ENCODE results near the gene NADSYN1. TPM values are rescaled to one million over a fixed set of nuclear protein-coding genes. Genes with fewer than 3 reads are reported as not detected.
A peak's percentile ranks its signal among the peaks of the same experiment; 100 is the strongest.

Gene NADSYN1
- total and polyA plus RNA-seq, 4 donors, result 22.7 to 137 (median 70.2) TPM

- Histone ChIP-seq H3K27ac (ENCODE audit: low read depth in 1 of 2, low read length in 2 of 2) (no peak overlapping the region), H3K4me3 (ENCODE audit: low read length in 2 of 2) (no peak overlapping the region), H3K9me3 (ENCODE audit: control insufficient read depth, low read length) (no peaks in the 10 kb centered on the region), H3K4me1 (ENCODE audit: control insufficient read depth in 1 of 2, insufficient read depth in 2 of 2, low read length in 2 of 2) (no peaks in the 10 kb centered on the region), H3K27me3 (ENCODE audit: control insufficient read depth in 1 of 2, insufficient read depth in 2 of 2, low read length in 1 of 2) (no peaks in the 10 kb centered on the region), H3K36me3 (ENCODE audit: control insufficient read depth in 1 of 2, insufficient read depth in 2 of 2, low read length in 1 of 2) (peaks cover 0 to 3% of the 10 kb centered on the region in 2 donors)
- 69 to 76% methylated on average over 11 of the region's 11 CpGs for WGBS, 2 donors
- intact Hi-C loops (cut with DNase I), result no loop called here
- ATAC-seq (ENCODE audit: low FRiP score) (no peak), DNase-seq (peak; percentile 34 to 67)
Observed at GRCh38 chr11:71459767-71460320, 6.8 kb downstream of the NADSYN1 start.

GRCh38 chr11:71461696-71462095, 8.7 kb downstream of the NADSYN1 start:
- DNase-seq (peak; percentile 21 to 51), ATAC-seq (ENCODE audit: low FRiP score) (no peak)
- H3K36me3 ChIP-seq (ENCODE audit: control insufficient read depth in 1 of 2, insufficient read depth in 2 of 2, low read length in 1 of 2), result peaks cover 0 to 3% of the 10 kb centered on the region in 2 donors
- H3K9me3 ChIP-seq (ENCODE audit: control insufficient read depth, low read length), result no peaks in the 10 kb centered on the region
- no peak overlapping the region for H3K27ac ChIP-seq (ENCODE audit: low read depth in 1 of 2, low read length in 2 of 2)
- intact Hi-C loops (cut with DNase I), result no loop called here
- no peaks in the 10 kb centered on the region for H3K27me3 ChIP-seq (ENCODE audit: control insufficient read depth in 1 of 2, insufficient read depth in 2 of 2, low read length in 1 of 2)
- WGBS, 2 donors, result 87 to 94% methylated on average over 9 of the region's 9 CpGs
- no peak overlapping the region for H3K4me3 ChIP-seq (ENCODE audit: low read length in 2 of 2)
- no peaks in the 10 kb centered on the region for H3K4me1 ChIP-seq (ENCODE audit: control insufficient read depth in 1 of 2, insufficient read depth in 2 of 2, low read length in 2 of 2)

- no peaks in the 10 kb centered on the region for H3K27me3 ChIP-seq (ENCODE audit: control insufficient read depth in 1 of 2, insufficient read depth in 2 of 2, low read length in 1 of 2)
- H3K4me1 ChIP-seq (ENCODE audit: control insufficient read depth in 1 of 2, insufficient read depth in 2 of 2, low read length in 2 of 2), result no peaks in the 10 kb centered on the region
- H3K4me3 ChIP-seq (ENCODE audit: low read length in 2 of 2), result no peak overlapping the region
- H3K36me3 ChIP-seq (ENCODE audit: control insufficient read depth in 1 of 2, insufficient read depth in 2 of 2, low read length in 1 of 2), result peaks cover 0 to 3% of the 10 kb centered on the region in 2 donors
- no peaks in the 10 kb centered on the region for H3K9me3 ChIP-seq (ENCODE audit: control insufficient read depth, low read length)
- peak in 1 of 2 donors; percentile 48 for DNase-seq
- 91% methylated on average over 11 of the region's 11 CpGs for WGBS, 2 donors
- intact Hi-C loops (cut with DNase I), result no loop called here
- ATAC-seq (ENCODE audit: low FRiP score), result no peak
- no peak overlapping the region for H3K27ac ChIP-seq (ENCODE audit: low read depth in 1 of 2, low read length in 2 of 2)
Observed at GRCh38 chr11:71462726-71463125, 9.7 kb downstream of the NADSYN1 start.

- Histone ChIP-seq H3K27me3 (ENCODE audit: control insufficient read depth in 1 of 2, insufficient read depth in 2 of 2, low read length in 1 of 2) (no peaks in the 10 kb centered on the region), H3K9me3 (ENCODE audit: control insufficient read depth, low read length) (no peaks in the 10 kb centered on the region), H3K4me3 (ENCODE audit: low read length in 2 of 2) (no peak overlapping the region), H3K27ac (ENCODE audit: low read depth in 1 of 2, low read length in 2 of 2) (no peak overlapping the region), H3K36me3 (ENCODE audit: control insufficient read depth in 1 of 2, insufficient read depth in 2 of 2, low read length in 1 of 2) (peaks cover 0 to 3% of the 10 kb centered on the region in 2 donors), H3K4me1 (ENCODE audit: control insufficient read depth in 1 of 2, insufficient read depth in 2 of 2, low read length in 2 of 2) (no peaks in the 10 kb centered on the region)
- intact Hi-C loops (cut with DNase I), result no loop called here
- WGBS, 2 donors, result 93 to 96% methylated on average over 34 of the region's 34 CpGs
- peak in 1 of 2 donors; percentile 69 for DNase-seq
- no peak for ATAC-seq (ENCODE audit: low FRiP score)
Observed at GRCh38 chr11:71463331-71464211, 10.6 kb downstream of the NADSYN1 start.

GRCh38 chr11:71465054-71465453, 12.1 kb downstream of the NADSYN1 start:
- no peak for ATAC-seq (ENCODE audit: low FRiP score)
- Histone ChIP-seq H3K9me3 (ENCODE audit: control insufficient read depth, low read length) (no peaks in the 10 kb centered on the region), H3K4me3 (ENCODE audit: low read length in 2 of 2) (no peak overlapping the region), H3K4me1 (ENCODE audit: control insufficient read depth in 1 of 2, insufficient read depth in 2 of 2, low read length in 2 of 2) (no peaks in the 10 kb centered on the region), H3K36me3 (ENCODE audit: control insufficient read depth in 1 of 2, insufficient read depth in 2 of 2, low read length in 1 of 2) (peaks cover 0 to 1% of the 10 kb centered on the region in 2 donors), H3K27ac (ENCODE audit: low read depth in 1 of 2, low read length in 2 of 2) (no peak overlapping the region), H3K27me3 (ENCODE audit: control insufficient read depth in 1 of 2, insufficient read depth in 2 of 2, low read length in 1 of 2) (no peaks in the 10 kb centered on the region)
- intact Hi-C loops (cut with DNase I), result no loop called here
- peak; percentile 5 to 9 for DNase-seq
- WGBS, 2 donors, result 98 to 100% methylated on average over 4 of the region's 4 CpGs

- 82 to 85% methylated on average over 9 of the region's 9 CpGs for WGBS, 2 donors
- DNase-seq (peak in 1 of 2 donors; percentile 34), ATAC-seq (ENCODE audit: low FRiP score) (no peak)
- peaks cover 0 to 1% of the 10 kb centered on the region in 2 donors for H3K36me3 ChIP-seq (ENCODE audit: control insufficient read depth in 1 of 2, insufficient read depth in 2 of 2, low read length in 1 of 2)
- no peaks in the 10 kb centered on the region for H3K27me3 ChIP-seq (ENCODE audit: control insufficient read depth in 1 of 2, insufficient read depth in 2 of 2, low read length in 1 of 2)
- intact Hi-C loops (cut with DNase I), result no loop called here
- H3K4me3 ChIP-seq (ENCODE audit: low read length in 2 of 2), result no peak overlapping the region
- no peaks in the 10 kb centered on the region for H3K4me1 ChIP-seq (ENCODE audit: control insufficient read depth in 1 of 2, insufficient read depth in 2 of 2, low read length in 2 of 2)
- H3K27ac ChIP-seq (ENCODE audit: low read depth in 1 of 2, low read length in 2 of 2), result no peak overlapping the region
- no peaks in the 10 kb centered on the region for H3K9me3 ChIP-seq (ENCODE audit: control insufficient read depth, low read length)
Observed at GRCh38 chr11:71466358-71466757, 13.4 kb downstream of the NADSYN1 start.

GRCh38 chr11:71467164-71467563, 14.2 kb downstream of the NADSYN1 start:
- H3K27me3 ChIP-seq (ENCODE audit: control insufficient read depth in 1 of 2, insufficient read depth in 2 of 2, low read length in 1 of 2), result no peaks in the 10 kb centered on the region
- H3K36me3 ChIP-seq (ENCODE audit: control insufficient read depth in 1 of 2, insufficient read depth in 2 of 2, low read length in 1 of 2), result peaks cover 0 to 2% of the 10 kb centered on the region in 2 donors
- WGBS, 2 donors, result 92 to 95% methylated on average over 6 of the region's 6 CpGs
- H3K9me3 ChIP-seq (ENCODE audit: control insufficient read depth, low read length), result no peaks in the 10 kb centered on the region
- peak in 1 of 2 donors; percentile 13 for DNase-seq
- H3K27ac ChIP-seq (ENCODE audit: low read depth in 1 of 2, low read length in 2 of 2), result no peak overlapping the region
- no peak for ATAC-seq (ENCODE audit: low FRiP score)
- intact Hi-C loops (cut with DNase I), result no loop called here
- no peak overlapping the region for H3K4me3 ChIP-seq (ENCODE audit: low read length in 2 of 2)
- no peaks in the 10 kb centered on the region for H3K4me1 ChIP-seq (ENCODE audit: control insufficient read depth in 1 of 2, insufficient read depth in 2 of 2, low read length in 2 of 2)

- intact Hi-C loops (cut with DNase I), result no loop called here
- DNase-seq, result no peak
- no peak for ATAC-seq (ENCODE audit: low FRiP score)
- Histone ChIP-seq H3K27ac (ENCODE audit: low read depth in 1 of 2, low read length in 2 of 2) (no peak overlapping the region), H3K4me3 (ENCODE audit: low read length in 2 of 2) (no peak overlapping the region), H3K36me3 (ENCODE audit: control insufficient read depth in 1 of 2, insufficient read depth in 2 of 2, low read length in 1 of 2) (peaks cover 0 to 2% of the 10 kb centered on the region in 2 donors), H3K27me3 (ENCODE audit: control insufficient read depth in 1 of 2, insufficient read depth in 2 of 2, low read length in 1 of 2) (no peaks in the 10 kb centered on the region), H3K4me1 (ENCODE audit: control insufficient read depth in 1 of 2, insufficient read depth in 2 of 2, low read length in 2 of 2) (no peaks in the 10 kb centered on the region), H3K9me3 (ENCODE audit: control insufficient read depth, low read length) (no peaks in the 10 kb centered on the region)
- WGBS, 2 donors, result 60 to 64% methylated on average over 6 of the region's 6 CpGs
Observed at GRCh38 chr11:71470946-71471345, 17.9 kb downstream of the NADSYN1 start.
